ENCODE measurements around the gene WWC2.

Gene WWC2

DNA sequence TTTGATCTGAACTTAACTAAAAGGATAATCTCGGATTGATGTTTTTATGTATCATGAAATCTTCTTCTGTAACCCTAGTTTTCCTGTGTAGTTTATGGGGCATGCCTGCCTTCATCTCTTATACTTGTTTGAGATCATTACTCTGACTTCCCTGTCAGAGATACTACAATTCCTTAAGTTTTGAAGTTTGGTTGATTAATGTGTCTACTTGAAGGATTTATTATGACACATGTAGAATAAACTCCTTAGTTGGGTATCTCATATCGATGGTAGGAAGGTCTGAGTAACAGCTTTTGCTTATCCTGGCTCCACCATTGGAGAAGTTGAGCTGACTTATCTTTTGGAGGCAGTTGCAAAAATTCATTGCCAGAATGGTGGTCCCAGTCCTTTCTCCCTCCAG is 46.7 kb downstream of the WWC2 start:
- DNase-seq = no peak
- Histone ChIP-seq H3K27ac (ENCODE audit: low read length) (no peak overlapping the region), H3K79me2 (ENCODE audit: insufficient read depth, low read length) (no peaks in the 10 kb centered on the region), H3K9me3 (ENCODE audit: insufficient read depth, low read length, severe bottlenecking) (no peaks in the 10 kb centered on the region), H3K4me3 (ENCODE audit: low read depth in 1 of 2, low read length in 2 of 2) (no peak overlapping the region), H2AFZ (ENCODE audit: low read depth, low read length) (no peak overlapping the region), H3K36me3 (ENCODE audit: insufficient read depth, low read length) (no peaks in the 10 kb centered on the region), H3K4me1 (ENCODE audit: insufficient read depth, low read length) (no peaks in the 10 kb centered on the region), H4K20me1 (ENCODE audit: insufficient read depth, low read length) (no peaks in the 10 kb centered on the region), H3K9ac (ENCODE audit: low read depth, low read length) (no peak overlapping the region), H3K4me2 (ENCODE audit: insufficient read depth, low read length) (no peak overlapping the region), H3K27me3 (ENCODE audit: insufficient read depth, low read length, poor library complexity) (no peaks in the 10 kb centered on the region)
- no peak for ATAC-seq (ENCODE audit: insufficient read depth, low read depth)
- no peak for TF ChIP-seq EZH2 (IDR thresholded peaks at IDR 0.05; ENCODE audit: borderline replicate concordance, low read depth, low read length, severe bottlenecking)
- TF ChIP-seq, protein P1, sequence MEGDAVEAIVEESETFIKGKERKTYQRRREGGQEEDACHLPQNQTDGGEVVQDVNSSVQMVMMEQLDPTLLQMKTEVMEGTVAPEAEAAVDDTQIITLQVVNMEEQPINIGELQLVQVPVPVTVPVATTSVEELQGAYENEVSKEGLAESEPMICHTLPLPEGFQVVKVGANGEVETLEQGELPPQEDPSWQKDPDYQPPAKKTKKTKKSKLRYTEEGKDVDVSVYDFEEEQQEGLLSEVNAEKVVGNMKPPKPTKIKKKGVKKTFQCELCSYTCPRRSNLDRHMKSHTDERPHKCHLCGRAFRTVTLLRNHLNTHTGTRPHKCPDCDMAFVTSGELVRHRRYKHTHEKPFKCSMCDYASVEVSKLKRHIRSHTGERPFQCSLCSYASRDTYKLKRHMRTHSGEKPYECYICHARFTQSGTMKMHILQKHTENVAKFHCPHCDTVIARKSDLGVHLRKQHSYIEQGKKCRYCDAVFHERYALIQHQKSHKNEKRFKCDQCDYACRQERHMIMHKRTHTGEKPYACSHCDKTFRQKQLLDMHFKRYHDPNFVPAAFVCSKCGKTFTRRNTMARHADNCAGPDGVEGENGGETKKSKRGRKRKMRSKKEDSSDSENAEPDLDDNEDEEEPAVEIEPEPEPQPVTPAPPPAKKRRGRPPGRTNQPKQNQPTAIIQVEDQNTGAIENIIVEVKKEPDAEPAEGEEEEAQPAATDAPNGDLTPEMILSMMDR (IDR thresholded peaks at IDR 0.05; ENCODE audit: borderline replicate concordance, extremely low read depth, low read length, poor library complexity, severe bottlenecking) = no peak

DNA sequence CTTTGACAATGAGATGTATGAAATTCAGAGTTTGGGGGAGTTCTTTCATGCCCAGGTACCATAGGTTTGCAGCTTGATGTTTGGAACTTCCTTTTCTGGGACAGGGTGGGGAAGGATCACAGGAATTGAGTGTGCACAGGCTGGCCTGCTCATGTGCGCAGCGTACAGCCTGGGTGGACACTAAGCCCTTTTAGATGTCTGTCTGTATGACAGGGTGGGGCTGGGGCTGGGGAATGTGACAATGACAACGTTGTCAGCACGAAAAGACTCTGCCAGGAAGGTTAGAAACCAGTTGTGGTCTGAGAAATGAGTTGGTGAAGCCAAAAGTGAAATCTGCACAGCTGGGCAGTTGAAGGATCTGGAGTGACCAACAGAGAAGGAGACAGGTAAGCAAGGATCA is 47.4 kb downstream of the WWC2 start:
- no peaks in the 10 kb centered on the region for H3K4me1 ChIP-seq (ENCODE audit: insufficient read depth, low read length)
- H3K79me2 ChIP-seq (ENCODE audit: insufficient read depth, low read length) = no peaks in the 10 kb centered on the region
- H3K4me2 ChIP-seq (ENCODE audit: insufficient read depth, low read length) = no peak overlapping the region
- no peak overlapping the region for H3K27ac ChIP-seq (ENCODE audit: low read length)
- H3K27me3 ChIP-seq (ENCODE audit: insufficient read depth, low read length, poor library complexity) = no peaks in the 10 kb centered on the region
- H3K9ac ChIP-seq (ENCODE audit: low read depth, low read length) = no peak overlapping the region
- TF ChIP-seq, protein P1 (IDR thresholded peaks at IDR 0.05; ENCODE audit: borderline replicate concordance, extremely low read depth, low read length, poor library complexity, severe bottlenecking) = no peak
- no peak for TF ChIP-seq EZH2 (IDR thresholded peaks at IDR 0.05; ENCODE audit: borderline replicate concordance, low read depth, low read length, severe bottlenecking)
- no peaks in the 10 kb centered on the region for H4K20me1 ChIP-seq (ENCODE audit: insufficient read depth, low read length)
- H3K9me3 ChIP-seq (ENCODE audit: insufficient read depth, low read length, severe bottlenecking) = no peaks in the 10 kb centered on the region
- DNase-seq = no peak
- no peak overlapping the region for H2AFZ ChIP-seq (ENCODE audit: low read depth, low read length)
- no peak for ATAC-seq (ENCODE audit: insufficient read depth, low read depth)
- no peak overlapping the region for H3K4me3 ChIP-seq (ENCODE audit: low read depth in 1 of 2, low read length in 2 of 2)
- H3K36me3 ChIP-seq (ENCODE audit: insufficient read depth, low read length) = no peaks in the 10 kb centered on the region

DNA sequence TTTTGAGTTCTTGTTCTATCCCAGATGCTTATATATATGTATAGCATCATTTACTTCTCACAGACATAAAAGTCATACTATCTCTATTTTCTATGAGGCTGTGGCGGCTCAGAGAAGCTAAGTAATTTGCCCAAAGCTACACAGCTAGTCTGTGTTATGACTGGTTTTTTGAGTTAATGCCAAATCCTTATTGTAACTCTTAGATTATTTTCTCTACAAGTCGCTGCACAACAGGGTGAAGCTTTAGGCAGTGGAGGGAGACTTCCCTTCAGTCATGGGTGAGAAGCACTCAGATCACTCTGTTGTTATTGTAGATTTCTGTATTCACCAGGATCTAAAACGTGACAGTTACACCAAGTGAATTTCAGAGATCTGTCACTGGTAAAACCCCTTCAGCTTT is 48.1 kb downstream of the WWC2 start:
- DNase-seq (no peak), ATAC-seq (ENCODE audit: insufficient read depth, low read depth) (no peak)
- Histone ChIP-seq H3K4me1 (ENCODE audit: insufficient read depth, low read length) (no peaks in the 10 kb centered on the region), H3K27ac (ENCODE audit: low read length) (no peak overlapping the region), H3K4me3 (ENCODE audit: low read depth in 1 of 2, low read length in 2 of 2) (no peak overlapping the region), H3K9me3 (ENCODE audit: insufficient read depth, low read length, severe bottlenecking) (no peaks in the 10 kb centered on the region), H3K27me3 (ENCODE audit: insufficient read depth, low read length, poor library complexity) (no peaks in the 10 kb centered on the region), H3K36me3 (ENCODE audit: insufficient read depth, low read length) (no peaks in the 10 kb centered on the region), H2AFZ (ENCODE audit: low read depth, low read length) (no peak overlapping the region), H3K9ac (ENCODE audit: low read depth, low read length) (no peak overlapping the region), H3K79me2 (ENCODE audit: insufficient read depth, low read length) (no peaks in the 10 kb centered on the region), H3K4me2 (ENCODE audit: insufficient read depth, low read length) (no peak overlapping the region), H4K20me1 (ENCODE audit: insufficient read depth, low read length) (no peaks in the 10 kb centered on the region)
- TF ChIP-seq EZH2 (IDR thresholded peaks at IDR 0.05; ENCODE audit: borderline replicate concordance, low read depth, low read length, severe bottlenecking) = no peak
- TF ChIP-seq, protein P1 (IDR thresholded peaks at IDR 0.05; ENCODE audit: borderline replicate concordance, extremely low read depth, low read length, poor library complexity, severe bottlenecking) = no peak

DNA sequence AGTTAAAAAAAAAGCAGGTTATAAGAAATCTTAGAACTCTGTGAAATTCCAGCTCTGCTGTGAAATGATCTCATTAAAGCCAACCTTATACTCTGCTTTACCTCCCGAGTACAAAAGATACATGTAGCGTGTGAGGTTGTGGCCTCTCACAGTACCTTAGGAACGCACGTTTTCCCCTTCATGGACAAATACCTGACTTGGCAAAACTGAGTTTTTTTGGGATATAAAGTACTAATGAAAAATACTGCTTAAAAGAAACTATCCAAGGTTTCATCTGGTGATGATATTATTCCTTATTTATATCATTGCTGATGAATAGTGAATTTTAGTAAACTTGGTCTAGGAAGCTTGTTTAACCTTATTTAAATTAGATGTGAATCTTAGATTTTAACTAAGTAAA is 48.9 kb downstream of the WWC2 start:
- Histone ChIP-seq H3K9ac (ENCODE audit: low read depth, low read length) (no peak overlapping the region), H3K27ac (ENCODE audit: low read length) (no peak overlapping the region), H3K27me3 (ENCODE audit: insufficient read depth, low read length, poor library complexity) (no peaks in the 10 kb centered on the region), H3K4me1 (ENCODE audit: insufficient read depth, low read length) (no peaks in the 10 kb centered on the region), H3K79me2 (ENCODE audit: insufficient read depth, low read length) (no peaks in the 10 kb centered on the region), H3K36me3 (ENCODE audit: insufficient read depth, low read length) (no peaks in the 10 kb centered on the region), H3K4me2 (ENCODE audit: insufficient read depth, low read length) (no peak overlapping the region), H2AFZ (ENCODE audit: low read depth, low read length) (no peak overlapping the region), H3K9me3 (ENCODE audit: insufficient read depth, low read length, severe bottlenecking) (no peaks in the 10 kb centered on the region), H3K4me3 (ENCODE audit: low read depth in 1 of 2, low read length in 2 of 2) (no peak overlapping the region), H4K20me1 (ENCODE audit: insufficient read depth, low read length) (no peaks in the 10 kb centered on the region)
- DNase-seq = no peak
- TF ChIP-seq, protein P1 (IDR thresholded peaks at IDR 0.05; ENCODE audit: borderline replicate concordance, extremely low read depth, low read length, poor library complexity, severe bottlenecking) = no peak
- TF ChIP-seq EZH2 (IDR thresholded peaks at IDR 0.05; ENCODE audit: borderline replicate concordance, low read depth, low read length, severe bottlenecking) = no peak
- no peak for ATAC-seq (ENCODE audit: insufficient read depth, low read depth)
